ENCODE data around the gene POLR2J3.
"Not testable (repeated sequence)": the region's sequence is repeated elsewhere in the genome, so short reads cannot be mapped to it uniquely, and the experiment has no call there.

The POLR2J3 gene

DNA sequence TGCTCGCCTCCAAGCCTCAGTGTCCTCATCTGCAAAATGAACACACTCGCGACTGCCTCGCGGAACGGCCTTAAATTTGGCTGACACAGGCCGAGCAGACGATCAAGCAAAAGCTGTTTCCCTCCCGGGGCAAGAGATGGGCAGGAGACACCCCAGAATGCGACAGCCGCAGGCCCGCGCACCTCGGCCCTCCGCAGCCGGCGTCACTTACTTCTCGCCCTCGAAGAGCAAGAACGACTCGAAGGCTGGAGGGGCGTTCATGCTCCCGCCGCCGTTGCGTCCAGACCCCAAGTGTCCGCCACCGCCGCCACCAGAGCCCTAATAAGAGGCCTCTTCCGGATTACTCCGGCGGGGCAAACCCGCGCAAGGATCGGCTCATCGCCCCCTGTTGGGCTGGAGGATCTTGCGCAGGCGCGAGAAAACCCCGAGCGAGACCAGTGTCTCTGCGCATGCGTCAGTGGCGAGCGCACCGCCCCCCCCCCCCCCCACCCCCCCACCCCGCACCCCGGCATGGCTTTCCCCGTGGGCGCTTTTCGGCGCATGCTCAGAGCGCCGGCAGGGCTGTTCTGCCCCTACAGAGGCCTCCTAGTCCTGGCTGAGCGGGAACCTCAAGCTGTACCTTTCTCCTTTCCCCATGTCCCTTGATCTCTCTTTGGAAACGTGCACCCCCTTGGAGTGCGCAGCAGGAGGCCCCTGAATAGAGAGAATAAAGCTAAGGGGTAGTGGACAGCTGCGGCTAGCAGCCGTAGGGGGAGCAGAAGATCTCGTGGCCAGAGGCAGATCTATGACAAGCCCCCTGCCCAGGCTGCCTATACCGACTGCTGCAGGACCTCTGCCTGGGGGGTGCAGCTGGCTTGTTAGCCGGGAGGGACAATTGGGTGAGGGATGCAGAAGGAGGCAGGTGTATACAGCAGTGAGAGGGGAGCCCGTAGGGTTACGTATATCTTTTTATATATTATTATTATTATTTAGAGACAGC lies at the start of gene POLR2J3:
Gene POLR2J3 (minus strand): TSS at position 323 of the 979 bp plus-strand sequence. CDS start 62 bp downstream, at position 261.
- not testable (repeated sequence) for DNase-seq

DNA sequence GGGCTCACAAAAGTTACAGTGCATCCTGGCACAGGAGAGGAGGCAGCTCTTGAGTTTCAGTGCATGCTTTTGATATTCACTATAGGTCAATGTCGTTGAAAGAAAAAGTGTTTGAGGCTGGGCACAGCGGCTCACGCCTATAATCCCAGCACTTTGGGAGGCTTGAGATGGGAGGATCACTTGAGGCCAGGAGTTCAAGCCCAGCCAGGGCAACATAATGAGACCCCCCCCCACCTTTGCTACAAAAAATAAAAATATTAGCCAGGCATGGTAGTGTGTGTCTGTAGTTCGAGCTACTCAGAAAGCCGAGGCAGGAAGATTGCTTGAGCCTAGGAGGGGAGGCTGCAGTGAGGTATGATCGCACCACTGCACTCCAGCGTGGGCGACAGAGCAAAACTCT lies 45.7 kb upstream of the POLR2J3 start:
- DNase-seq = not testable (repeated sequence)

DNA sequence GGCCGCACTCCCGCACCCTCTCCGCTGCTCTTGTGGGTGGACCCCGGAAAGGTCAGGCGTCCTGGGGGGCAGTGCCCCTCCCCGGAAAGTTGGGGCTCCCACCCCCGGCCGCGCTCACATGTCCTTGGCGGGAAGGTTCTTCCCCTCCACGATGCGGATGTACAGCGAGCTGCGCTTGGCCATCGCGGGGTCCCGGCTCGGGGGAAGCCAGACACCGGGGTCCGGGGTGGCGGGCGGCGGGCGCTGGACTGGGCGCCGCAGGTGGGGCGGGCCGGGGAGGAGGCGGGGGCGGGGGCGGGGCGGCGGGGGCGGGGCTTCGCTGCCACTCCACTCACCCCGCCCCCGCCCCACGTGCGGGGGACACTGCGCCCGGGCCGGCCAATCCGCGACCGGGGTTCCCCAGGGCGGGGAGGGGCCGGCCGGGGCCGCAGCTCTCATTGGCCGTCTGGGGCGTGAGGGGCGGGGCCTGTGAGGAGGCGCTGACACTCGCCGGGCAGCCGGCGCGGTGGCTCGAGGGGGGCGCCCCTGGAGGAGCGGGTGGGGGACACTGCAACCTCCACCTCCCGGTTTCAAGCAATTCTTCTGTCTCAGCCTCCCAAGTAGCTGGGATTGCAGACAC lies 44.2 kb upstream of the POLR2J3 start, which contains the start of gene RASA4:
Gene RASA4 (minus strand): TSS at position 250 of the 619 bp plus-strand sequence. CDS start 67 bp downstream, at position 183.
- DNase-seq = not testable (repeated sequence)

DNA sequence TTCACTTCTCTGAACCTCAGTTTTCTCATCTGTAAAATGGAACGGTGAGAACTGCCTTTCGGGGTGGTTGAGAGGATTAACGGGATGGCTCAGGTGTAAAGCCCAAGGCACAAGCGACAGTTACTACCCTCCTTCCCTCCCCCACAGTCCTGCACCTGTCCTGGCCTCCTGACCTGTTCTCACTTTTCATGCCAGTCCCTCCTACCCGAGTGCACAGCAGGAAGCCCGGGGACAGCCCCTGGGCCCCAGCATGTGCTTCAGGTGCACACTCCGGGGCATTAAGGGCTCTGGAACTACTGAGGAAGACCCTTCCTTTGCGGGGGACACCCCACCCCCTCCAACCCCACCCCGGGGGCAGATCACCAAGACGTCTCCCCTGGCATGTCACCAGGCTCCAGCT lies 43.5 kb upstream of the POLR2J3 start:
- DNase-seq = not testable (repeated sequence)

DNA sequence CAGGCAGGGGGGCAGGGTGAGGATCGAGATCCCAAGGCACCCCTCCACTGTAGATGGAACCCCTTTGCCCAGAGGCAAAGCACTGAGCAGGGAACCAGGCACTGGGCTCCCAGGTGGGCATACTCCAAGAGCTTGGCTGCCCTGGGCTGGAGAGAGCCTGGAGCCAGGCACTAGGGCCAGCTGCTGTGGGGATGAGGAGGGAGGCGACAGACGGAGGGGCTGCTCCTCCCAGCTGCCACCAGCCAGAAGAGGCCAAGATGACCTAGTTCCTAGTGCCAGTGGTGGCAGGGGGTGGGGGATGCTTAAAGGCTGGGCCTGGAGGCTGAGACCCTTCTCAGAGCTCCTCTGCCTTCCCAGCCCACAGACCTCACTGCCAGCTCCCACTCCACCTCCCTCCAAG lies 42.5 kb upstream of the POLR2J3 start:
- not testable (repeated sequence) for DNase-seq

DNA sequence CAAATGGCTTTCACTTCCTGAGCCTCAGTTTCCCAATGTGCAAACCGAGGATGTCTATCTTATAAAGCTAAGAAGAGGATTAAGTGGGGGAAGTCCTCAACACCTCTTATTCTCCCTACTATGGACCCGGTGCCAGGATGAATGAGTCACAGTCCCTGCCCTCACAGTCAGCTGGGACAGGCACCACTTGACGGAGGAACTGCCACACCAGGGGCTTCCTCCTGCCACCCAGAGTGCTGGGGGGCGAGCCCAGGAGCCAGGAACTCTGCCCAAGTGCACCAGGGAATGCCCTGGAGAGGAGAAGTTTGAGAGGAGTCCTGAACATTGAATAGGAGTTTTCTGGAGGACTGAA lies 41.9 kb upstream of the POLR2J3 start:
- DNase-seq = not testable (repeated sequence)

DNA sequence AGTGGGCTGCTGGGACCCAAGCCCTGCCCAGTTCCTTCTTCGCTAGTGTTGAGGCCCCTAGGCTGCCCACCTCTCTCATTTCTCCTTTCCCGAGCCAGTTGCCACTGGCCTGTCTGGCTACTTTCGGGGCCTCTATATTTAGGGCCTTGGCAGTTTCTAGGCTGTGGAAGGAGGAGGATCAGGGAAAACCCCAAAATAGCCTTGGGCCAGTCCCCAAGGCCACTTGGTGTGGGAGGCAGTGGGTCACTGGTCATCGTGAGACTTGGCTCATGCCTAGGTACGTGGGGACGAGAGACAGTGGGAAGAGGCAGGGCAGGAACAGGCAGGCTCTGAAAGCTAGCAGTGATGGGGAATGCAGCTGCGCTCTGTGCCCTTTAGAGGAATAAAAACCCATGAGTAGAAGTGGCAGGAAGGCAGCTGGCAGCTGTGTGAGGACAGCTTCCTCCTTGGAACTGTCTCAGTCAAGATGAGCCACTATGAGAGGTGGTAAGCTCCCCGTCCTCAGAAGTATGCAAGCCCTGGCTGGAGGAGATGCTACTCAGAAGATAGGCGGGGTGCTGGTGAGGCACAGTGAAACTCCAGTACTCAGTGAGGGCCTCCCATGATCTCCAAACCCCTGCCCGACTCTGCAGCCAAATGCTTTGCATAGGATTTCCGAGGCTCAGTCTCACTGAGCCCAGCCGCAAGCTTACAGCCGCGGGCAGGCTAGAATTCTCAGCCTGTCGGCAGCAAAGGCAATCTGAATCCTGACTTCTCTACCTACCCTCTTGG lies 41.4 kb upstream of the POLR2J3 start:
- DNase-seq = not testable (repeated sequence)

DNA sequence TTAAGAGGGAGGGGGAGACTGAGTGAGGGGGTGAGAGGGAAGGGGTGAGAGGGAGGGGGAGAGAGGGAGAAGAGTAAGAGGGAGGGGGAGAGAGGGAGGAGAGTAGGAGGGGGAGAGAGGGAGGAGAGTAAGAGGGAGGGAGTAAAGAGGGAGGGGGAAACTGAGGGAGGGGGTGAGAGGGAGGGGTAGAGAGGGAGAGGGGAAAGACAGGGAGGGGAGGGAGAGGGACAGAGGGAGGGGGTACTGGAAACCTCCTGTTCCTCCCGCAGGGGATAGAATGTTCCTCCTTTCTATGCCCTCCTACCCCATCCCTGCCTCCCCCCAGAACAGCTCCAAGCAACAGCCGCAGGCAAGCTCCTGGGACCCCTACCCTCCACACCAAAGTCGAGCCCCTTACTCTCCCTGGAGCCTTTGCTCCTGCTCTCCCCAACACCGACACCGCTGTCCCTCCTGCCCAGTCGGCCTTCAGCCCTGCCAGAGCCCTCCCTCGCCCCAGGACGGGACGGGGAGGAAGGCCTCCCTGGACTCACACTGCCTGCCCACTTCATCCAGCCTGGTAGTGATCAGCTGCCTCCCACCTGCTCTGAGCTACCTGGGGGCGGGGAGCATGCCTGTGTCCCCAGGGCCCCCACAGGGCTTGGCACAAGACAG lies 39.4 kb upstream of the POLR2J3 start:
- DNase-seq = not testable (repeated sequence)

DNA sequence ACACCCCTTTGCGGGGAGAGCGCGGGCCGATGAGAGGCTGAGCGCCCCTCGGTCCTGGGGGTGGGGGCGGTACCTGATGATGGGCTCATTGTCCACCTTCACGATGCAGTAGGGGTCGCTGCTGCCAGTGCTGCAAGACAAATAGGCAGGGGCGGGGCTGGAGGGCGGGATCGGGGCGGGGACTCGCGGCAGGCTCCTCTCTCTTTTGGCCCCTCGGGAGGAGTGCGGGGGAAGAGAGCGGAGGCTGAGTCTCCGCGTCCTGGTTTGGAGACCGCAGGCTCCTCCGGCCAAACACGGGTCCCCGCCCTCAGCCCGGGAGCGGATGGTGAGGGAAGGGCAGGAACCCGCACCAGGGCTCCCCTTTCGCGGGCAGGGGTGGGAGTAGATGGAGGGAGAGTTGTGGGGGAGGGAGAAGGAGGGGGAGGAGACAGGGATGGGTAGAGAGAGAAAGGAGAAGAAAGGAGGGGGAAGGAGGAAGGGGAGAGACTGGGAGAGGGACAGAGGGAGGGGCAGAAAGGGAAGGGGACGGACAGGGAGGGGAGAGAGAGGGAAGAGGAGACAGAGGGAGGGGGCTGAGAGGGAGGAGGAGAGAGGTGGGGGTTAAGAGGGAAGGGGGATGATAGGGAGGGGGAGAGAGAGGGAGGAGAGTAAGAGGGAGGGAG lies 38.8 kb upstream of the POLR2J3 start:
- DNase-seq = not testable (repeated sequence)

DNA sequence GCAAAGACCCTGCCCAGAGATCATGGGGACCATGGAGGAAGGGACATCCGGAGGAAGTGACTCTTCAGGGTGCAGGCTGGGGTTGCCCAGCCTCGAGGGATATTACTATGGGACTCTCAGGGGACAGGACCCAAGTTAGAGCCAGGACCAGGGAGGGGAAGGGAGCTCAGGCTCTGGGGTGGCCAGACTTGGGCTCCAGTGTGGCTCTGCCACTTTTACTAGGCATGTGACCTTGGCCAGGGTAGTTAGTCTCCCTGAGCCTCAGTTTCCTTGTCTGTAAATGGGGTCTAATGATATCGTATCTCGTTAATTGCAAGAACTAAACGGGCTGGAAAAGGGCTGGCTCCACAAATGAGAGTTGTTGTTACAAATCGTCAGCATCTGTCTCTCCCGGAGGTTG lies 38.1 kb upstream of the POLR2J3 start:
- not testable (repeated sequence) for DNase-seq

DNA sequence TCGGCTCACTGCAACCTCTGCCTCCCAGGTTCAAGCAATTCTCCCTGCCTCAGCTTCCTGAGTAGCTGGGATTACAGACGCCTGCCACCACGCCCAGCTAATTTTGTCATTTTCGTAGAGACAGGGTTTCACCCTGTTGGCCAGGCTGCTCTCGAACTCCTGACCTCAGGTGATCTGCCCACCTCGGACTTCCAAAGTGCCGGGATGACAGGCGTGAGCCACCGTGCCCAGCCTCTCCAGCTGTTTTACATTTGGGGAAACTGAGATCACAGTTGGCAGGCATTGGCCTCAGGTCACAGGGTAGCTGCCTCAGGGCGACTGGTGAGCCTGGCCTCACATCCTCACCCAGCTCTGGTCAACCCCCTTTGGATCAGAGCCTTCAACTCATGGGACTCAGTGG lies 37.4 kb upstream of the POLR2J3 start:
- not testable (repeated sequence) for DNase-seq

DNA sequence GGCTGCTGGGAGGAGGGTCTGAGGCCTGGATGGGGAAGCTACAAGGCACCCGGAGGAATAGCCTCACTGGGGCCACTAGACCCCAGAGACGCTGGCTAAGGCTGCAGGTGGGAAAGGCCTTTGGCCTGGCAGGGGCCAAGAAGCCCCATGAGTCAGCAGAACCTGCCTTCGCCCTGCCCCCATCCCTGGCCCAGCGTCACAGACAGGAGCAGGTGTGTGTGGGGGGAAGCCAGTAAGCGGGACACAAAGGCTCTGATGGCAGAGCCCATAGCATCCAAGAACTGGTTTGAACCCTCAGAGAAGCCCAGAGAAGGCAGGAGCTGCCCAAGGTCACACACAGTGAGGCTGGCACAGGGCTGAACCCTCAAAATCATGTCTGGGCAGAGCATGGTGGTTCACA lies 34.5 kb upstream of the POLR2J3 start:
- DNase-seq = not testable (repeated sequence)

DNA sequence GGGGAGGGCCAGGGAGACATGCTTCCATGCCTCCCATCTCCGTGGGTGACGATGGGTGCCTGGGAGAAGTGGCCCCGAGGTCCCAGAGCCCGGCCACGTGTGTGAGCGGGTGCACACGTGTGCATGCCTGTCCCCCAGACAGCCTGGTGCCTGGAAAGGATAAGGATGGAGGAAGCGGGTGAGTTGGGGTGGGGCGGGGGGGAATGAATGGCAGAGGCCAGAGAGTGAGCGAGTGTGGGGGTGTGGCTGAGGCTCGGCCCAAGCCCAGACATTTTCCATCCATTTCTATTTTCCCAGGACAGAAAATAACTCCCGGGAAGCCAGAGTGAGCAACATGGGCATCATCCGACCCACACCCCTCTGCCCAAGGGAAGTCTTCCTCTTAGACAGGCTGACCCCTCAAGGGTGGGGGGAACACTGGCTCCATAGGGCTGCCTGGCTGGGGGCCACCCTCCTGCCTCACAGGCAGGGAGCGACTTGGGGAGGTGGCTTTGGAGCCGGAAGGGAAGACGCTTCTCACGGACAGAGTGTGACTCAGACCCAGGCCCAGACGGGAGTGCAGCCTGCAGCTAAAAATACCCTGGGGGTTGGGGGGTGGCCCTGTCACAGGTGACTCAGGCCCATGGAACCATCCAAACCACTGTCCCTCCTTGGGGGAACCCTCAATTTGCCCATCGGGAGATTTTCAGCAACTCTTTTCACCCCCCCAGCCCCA lies 32.2 kb upstream of the POLR2J3 start:
- DNase-seq = not testable (repeated sequence)

DNA sequence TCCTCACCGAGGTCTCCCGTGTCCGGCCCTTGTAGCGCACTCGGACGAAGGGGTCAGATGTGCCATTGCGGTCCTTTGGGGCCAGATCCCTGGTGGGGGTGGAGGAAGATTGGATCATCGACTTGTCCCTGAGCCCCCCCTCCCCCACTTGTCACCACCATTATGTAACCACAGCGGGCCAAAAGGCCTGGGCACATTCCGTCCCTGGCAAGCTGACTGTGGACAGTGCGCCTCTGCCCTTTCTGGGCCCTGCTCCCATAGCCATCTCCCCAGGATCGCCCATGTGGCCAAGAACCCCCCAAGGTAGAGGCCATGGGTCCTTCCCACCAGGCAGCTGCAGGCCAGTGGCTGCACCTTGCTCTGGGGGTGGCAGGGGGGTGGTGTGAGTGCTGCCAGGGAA lies 29.9 kb upstream of the POLR2J3 start:
- not testable (repeated sequence) for DNase-seq

DNA sequence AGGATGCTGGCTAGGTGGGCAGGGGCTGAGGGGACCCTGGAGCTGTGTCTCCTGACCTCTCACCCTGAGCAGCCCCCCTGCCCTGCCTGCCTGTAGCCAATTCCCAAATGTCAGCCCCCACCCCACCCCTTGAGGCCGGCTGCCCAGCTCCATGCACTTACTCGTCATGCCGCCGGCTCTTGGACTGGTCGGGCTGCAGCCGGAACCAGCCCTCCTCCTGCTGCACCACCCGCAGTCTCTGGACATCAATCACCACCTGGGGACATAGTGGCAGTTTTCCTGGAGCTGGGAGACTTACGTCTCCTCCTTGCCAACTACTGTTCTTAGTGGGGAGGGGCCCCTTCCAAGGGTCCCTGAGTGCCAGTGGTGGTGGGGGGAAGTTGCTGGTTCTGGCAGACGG lies 27.3 kb upstream of the POLR2J3 start:
- not testable (repeated sequence) for DNase-seq

DNA sequence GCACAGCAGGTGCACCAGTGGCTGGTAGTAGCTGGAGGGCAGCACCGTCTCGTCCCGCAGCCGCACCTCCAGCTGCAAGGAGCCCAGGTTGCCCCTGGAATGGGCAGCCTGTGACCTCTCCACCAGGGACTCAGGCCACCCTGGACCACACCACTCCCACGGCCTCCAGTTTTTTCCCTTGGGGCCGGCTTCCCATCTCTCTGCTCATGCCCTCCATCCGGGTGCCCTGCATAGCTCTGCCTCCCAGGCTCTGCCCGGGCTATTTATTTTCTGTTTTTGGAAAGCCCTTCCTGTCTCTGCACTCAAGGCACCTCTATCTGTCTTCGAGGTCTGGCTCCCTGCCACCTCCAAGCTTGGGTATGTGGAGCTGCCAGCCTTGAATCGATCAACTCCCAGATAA lies 23.7 kb upstream of the POLR2J3 start:
- DNase-seq = not testable (repeated sequence)

DNA sequence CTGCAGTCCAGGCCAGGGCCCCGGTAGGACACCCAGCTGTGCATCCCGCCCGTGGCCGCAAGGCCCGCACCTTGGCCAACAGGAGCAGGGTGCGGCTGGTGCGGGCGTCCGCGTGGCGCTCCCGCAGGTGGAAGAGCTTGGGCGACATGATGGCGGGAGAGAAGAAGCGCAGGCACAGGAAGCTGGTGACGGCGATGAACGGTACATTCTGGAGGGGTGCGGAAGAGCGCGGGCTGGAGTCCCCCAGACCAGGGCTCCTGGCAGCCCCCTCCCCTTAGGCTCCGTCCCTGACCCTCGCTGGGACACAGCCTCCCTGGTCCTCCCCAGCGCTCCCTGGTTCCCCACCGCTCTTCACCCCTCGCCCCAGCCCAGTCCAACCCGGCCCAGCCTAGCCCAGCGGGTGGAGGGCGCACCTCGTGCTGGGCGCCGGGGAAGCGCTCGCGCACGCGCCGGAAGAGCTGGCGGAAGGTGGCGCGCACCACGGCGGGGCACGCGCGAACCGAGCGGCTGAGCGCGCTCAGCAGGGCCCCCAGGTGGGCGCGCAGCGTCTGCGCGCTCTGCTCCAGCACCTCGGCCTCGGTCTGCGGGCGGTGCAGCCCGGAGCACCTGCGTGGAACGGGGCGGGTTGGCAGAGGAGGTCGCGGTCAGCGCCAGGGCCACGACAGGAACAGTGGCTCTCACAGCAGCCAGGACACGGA lies 21.4 kb upstream of the POLR2J3 start:
- not testable (repeated sequence) for DNase-seq

DNA sequence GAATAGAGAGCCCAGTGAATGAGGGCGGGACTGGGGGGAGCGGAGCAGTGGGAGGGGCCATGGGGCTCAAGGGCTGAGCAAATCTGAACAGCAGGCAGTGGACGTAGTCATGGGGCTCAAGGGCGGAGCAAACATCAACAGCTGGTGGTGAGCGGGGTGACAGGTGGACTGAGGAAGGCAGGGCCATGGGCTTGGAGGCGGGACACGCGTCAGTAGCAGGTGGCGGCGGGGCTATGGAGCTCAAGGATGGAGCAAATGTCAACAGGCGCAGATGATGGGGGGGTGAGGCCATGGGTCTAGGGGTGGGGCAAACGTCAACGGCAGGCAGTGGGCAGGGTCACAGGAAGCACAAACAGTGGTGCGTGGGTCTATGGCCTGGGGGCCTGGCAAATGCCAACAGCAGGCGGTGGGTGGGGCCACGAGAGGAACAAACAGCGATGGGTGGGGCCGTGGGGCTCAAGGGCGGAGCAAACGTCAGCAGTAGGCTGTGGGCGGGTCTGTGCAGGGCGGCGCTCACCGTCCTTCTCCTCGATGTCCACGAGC lies 20.2 kb upstream of the POLR2J3 start:
- not testable (repeated sequence) for DNase-seq

DNA sequence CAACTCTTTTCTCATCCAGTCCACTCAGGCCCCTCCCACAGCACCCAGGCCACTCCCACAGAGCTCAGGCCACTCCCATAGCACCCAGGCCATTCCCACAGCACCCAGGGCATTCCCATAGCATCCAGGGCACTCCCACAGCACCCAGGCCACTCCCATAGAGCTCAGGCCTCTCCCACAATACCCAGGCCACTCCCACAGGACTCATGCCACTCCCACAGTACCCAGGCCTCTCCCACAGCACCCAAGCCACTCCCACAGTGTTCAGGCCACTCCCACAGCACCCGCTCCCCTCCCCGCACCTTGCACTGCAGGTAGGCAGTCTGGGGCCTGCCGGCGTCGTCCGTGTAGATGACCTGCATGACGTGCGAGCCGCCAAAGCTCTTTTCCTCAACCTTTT lies 17.5 kb upstream of the POLR2J3 start:
- not testable (repeated sequence) for DNase-seq

DNA sequence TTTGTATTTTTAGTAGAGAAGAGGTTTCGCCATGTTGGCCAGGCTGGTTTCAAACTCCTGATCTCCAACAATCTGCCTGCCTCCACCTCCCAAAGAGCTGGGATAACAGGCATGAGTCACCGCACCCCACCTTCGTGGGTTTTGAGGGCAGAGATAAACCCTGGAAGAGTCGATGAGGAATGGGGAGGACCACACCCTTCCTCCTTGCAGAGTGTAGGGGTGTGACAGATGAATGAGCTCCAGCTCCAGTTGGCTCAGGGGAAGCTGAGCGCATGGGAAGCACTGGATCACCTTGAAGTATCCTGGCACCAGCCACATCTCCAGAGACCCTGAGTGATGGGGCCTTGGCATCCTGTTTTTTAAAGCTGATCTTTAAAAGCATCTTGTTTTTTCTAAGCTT lies 11.1 kb upstream of the POLR2J3 start:
- DNase-seq = not testable (repeated sequence)
